HEK293 (cell line): Measurements from ENCODE around the gene ZNF48.

Source experiments
- KLF1 ChIP-seq: fragments of 450-650 bp; formaldehyde crosslinking; IDR thresholded peaks from 2 replicates; pipeline ENCODE4 v1.5.1; 2016; ENCODE audit warnings: missing biosample characterization, missing genetic modification characterization
- MZF1 ChIP-seq: fragments of 450-650 bp; formaldehyde crosslinking; IDR thresholded peaks from 2 replicates; pipeline ENCODE4 v1.5.1; 2017; ENCODE audit warnings: missing biosample characterization, missing genetic modification characterization, borderline replicate concordance
- OSR2 ChIP-seq: fragments of 450-650 bp; formaldehyde crosslinking; IDR thresholded peaks from 2 replicates; pipeline ENCODE4 v1.5.1; 2016; ENCODE audit warnings: missing biosample characterization, missing genetic modification characterization
- SETDB1 ChIP-seq: IDR thresholded peaks from one replicate; pipeline ENCODE4 v1.6.1; 2017; ENCODE audit warnings: mild to moderate bottlenecking, low read length, moderate library complexity, mixed read lengths; ENCODE audit not compliant: insufficient read length
- SP7 ChIP-seq: fragments of 450-650 bp; formaldehyde crosslinking; IDR thresholded peaks from 2 replicates; pipeline ENCODE4 v1.5.1; 2016; ENCODE audit warnings: missing biosample characterization, missing genetic modification characterization
- TCF7L2 ChIP-seq: IDR thresholded peaks from 2 replicates; pipeline ENCODE4 v1.6.1; 2011; ENCODE audit warnings: low read depth, mild to moderate bottlenecking, inconsistent platforms, low read length, moderate library complexity, borderline replicate concordance
- WT1 ChIP-seq: fragments of 450-650 bp; formaldehyde crosslinking; IDR thresholded peaks from 2 replicates; pipeline ENCODE4 v1.5.1; 2016; ENCODE audit warnings: missing biosample characterization, missing genetic modification characterization
- ZBTB44 ChIP-seq: fragments of 450-650 bp; IDR thresholded peaks from 2 replicates; pipeline ENCODE4 v1.5.1; 2018; ENCODE audit warnings: missing biosample characterization, mild to moderate bottlenecking, missing genetic modification characterization
- ZBTB6 ChIP-seq: fragments of 450-650 bp; formaldehyde crosslinking; IDR thresholded peaks from 2 replicates; pipeline ENCODE4 v1.5.1; 2017; ENCODE audit warnings: missing biosample characterization, missing genetic modification characterization
- ZFP37 ChIP-seq: fragments of 450-650 bp; formaldehyde crosslinking; IDR thresholded peaks from 2 replicates; pipeline ENCODE4 v1.5.1; 2016; ENCODE audit warnings: missing biosample characterization, missing genetic modification characterization
- ZNF138 ChIP-seq: fragments of 450-650 bp; formaldehyde crosslinking; IDR thresholded peaks from 2 replicates; pipeline ENCODE4 v1.5.1; 2016; ENCODE audit warnings: missing biosample characterization, missing genetic modification characterization, borderline replicate concordance
- ZNF140 ChIP-seq: fragments of 450-650 bp; formaldehyde crosslinking; IDR thresholded peaks from 2 replicates; pipeline ENCODE4 v1.5.1; 2016; ENCODE audit warnings: missing biosample characterization, missing genetic modification characterization
- ZNF16 ChIP-seq: fragments of 450-650 bp; formaldehyde crosslinking; IDR thresholded peaks from 2 replicates; pipeline ENCODE4 v1.5.1; 2016; ENCODE audit warnings: low read depth, missing biosample characterization, missing genetic modification characterization
- ZNF2 ChIP-seq: fragments of 450-650 bp; formaldehyde crosslinking; IDR thresholded peaks from 2 replicates; pipeline ENCODE4 v1.5.1; 2016; ENCODE audit warnings: missing biosample characterization, missing genetic modification characterization
- ZNF202 ChIP-seq: fragments of 450-650 bp; formaldehyde crosslinking; IDR thresholded peaks from 2 replicates; pipeline ENCODE4 v1.5.1; 2016; ENCODE audit warnings: missing biosample characterization, missing genetic modification characterization, borderline replicate concordance
- ZNF214 ChIP-seq: fragments of 450-650 bp; formaldehyde crosslinking; IDR thresholded peaks from 2 replicates; pipeline ENCODE4 v1.5.1; 2017; ENCODE audit warnings: missing biosample characterization, mild to moderate bottlenecking, missing genetic modification characterization, borderline replicate concordance
- ZNF26 ChIP-seq: fragments of 450-650 bp; formaldehyde crosslinking; IDR thresholded peaks from 2 replicates; pipeline ENCODE4 v1.5.1; 2016; ENCODE audit warnings: missing biosample characterization, missing genetic modification characterization
- ZNF266 ChIP-seq: fragments of 450-650 bp; formaldehyde crosslinking; IDR thresholded peaks from 2 replicates; pipeline ENCODE4 v1.5.1; 2016; ENCODE audit warnings: missing biosample characterization, missing genetic modification characterization, low read depth
- ZNF292 ChIP-seq: fragments of 450-650 bp; formaldehyde crosslinking; IDR thresholded peaks from 2 replicates; pipeline ENCODE4 v1.5.1; 2016; ENCODE audit warnings: low read depth, missing biosample characterization, missing genetic modification characterization, borderline replicate concordance
- ZNF324 ChIP-seq: fragments of 450-650 bp; formaldehyde crosslinking; IDR thresholded peaks from 2 replicates; pipeline ENCODE4 v1.5.1; 2016; ENCODE audit warnings: missing biosample characterization, missing genetic modification characterization
- ZNF335 ChIP-seq: fragments of 450-650 bp; formaldehyde crosslinking; conservative IDR thresholded peaks from 2 replicates; pipeline ENCODE4 v1.5.1; 2016; ENCODE audit warnings: missing biosample characterization, missing genetic modification characterization
- ZNF391 ChIP-seq: fragments of 450-650 bp; formaldehyde crosslinking; IDR thresholded peaks from 2 replicates; pipeline ENCODE4 v1.5.1; 2016; ENCODE audit warnings: low read depth, missing biosample characterization, missing genetic modification characterization, borderline replicate concordance
- ZNF404 ChIP-seq: fragments of 450-650 bp; formaldehyde crosslinking; IDR thresholded peaks from 2 replicates; pipeline ENCODE4 v1.5.1; 2017; ENCODE audit warnings: missing biosample characterization, missing genetic modification characterization
- ZNF529 ChIP-seq: fragments of 450-650 bp; formaldehyde crosslinking; IDR thresholded peaks from 2 replicates; pipeline ENCODE4 v1.5.1; 2017; ENCODE audit warnings: missing genetic modification characterization, missing biosample characterization; ENCODE audit not compliant: insufficient replicate concordance
- ZNF544 ChIP-seq: fragments of 450-650 bp; formaldehyde crosslinking; IDR thresholded peaks from 2 replicates; pipeline ENCODE4 v1.5.0; 2017; ENCODE audit warnings: missing biosample characterization, missing genetic modification characterization
- ZNF596 ChIP-seq: fragments of 450-650 bp; IDR thresholded peaks from 2 replicates; pipeline ENCODE4 v1.5.0; 2018; ENCODE audit warnings: missing biosample characterization, mild to moderate bottlenecking, missing genetic modification characterization, moderate library complexity
- ZNF610 ChIP-seq: fragments of 450-650 bp; formaldehyde crosslinking; IDR thresholded peaks from 2 replicates; pipeline ENCODE4 v1.5.1; 2016; ENCODE audit warnings: missing biosample characterization, missing genetic modification characterization, borderline replicate concordance
- ZNF768 ChIP-seq: fragments of 450-650 bp; formaldehyde crosslinking; IDR thresholded peaks from 2 replicates; pipeline ENCODE4 v1.5.1; 2018; ENCODE audit warnings: missing biosample characterization, mild to moderate bottlenecking, missing genetic modification characterization
- ZNF777 ChIP-seq: fragments of 450-650 bp; formaldehyde crosslinking; IDR thresholded peaks from 2 replicates; pipeline ENCODE4 v1.5.1; 2017; ENCODE audit warnings: missing biosample characterization, missing genetic modification characterization, borderline replicate concordance
- TF ChIP-seq, protein P1 (sequence below): fragments of 450-650 bp; formaldehyde crosslinking; IDR thresholded peaks from 2 replicates; pipeline ENCODE4 v1.5.1; 2016; ENCODE audit warnings: missing biosample characterization, missing genetic modification characterization
- TF ChIP-seq, protein P2 (sequence below): fragments of 450-650 bp; formaldehyde crosslinking; IDR thresholded peaks from 2 replicates; pipeline ENCODE4 v1.5.1; 2016; ENCODE audit warnings: missing biosample characterization, missing genetic modification characterization, borderline replicate concordance

The ZNF48 gene

GRCh38 chr16:30407102-30407803 lies 12.0 kb downstream of the ZNF48 start, which contains the start of gene ZNF771 (continued):
- peak; percentile 85; the same call in 1 of the 2 replicates for TF ChIP-seq ZNF610 (tag by site-specific recombination)
- TF ChIP-seq ZNF777 (tag by site-specific recombination): no peak
- TF ChIP-seq, protein P1, sequence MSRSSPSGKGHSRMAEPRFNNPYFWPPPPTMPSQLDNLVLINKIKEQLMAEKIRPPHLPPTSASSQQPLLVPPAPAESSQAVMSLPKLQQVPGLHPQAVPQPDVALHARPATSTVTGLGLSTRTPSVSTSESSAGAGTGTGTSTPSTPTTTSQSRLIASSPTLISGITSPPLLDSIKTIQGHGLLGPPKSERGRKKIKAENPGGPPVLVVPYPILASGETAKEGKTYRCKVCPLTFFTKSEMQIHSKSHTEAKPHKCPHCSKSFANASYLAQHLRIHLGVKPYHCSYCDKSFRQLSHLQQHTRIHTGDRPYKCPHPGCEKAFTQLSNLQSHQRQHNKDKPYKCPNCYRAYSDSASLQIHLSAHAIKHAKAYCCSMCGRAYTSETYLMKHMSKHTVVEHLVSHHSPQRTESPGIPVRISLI (tag by site-specific recombination): no peak
- no peak for TF ChIP-seq ZNF292
- no peak for TF ChIP-seq ZNF138
- TF ChIP-seq ZNF202 (tag by site-specific recombination): no peak
- peak; percentile 68; the same call in 1 of the 2 replicates for TF ChIP-seq WT1
- peak; percentile 96 for TF ChIP-seq ZNF335 (tag by site-specific recombination)
- TF ChIP-seq ZNF596: peak; percentile 52
- peak; percentile 64; the same call in 1 of the 2 replicates for TF ChIP-seq ZNF2 (tag by site-specific recombination)
- TF ChIP-seq ZNF768: no peak; the same call in 1 of the 2 replicates
- TF ChIP-seq ZNF529 (tag by site-specific recombination): no peak
- peak; percentile 78 for TF ChIP-seq ZNF324 (tag by site-specific recombination)
- TF ChIP-seq ZFP37 (tag by site-specific recombination): no peak
- peak; percentile 90 for TF ChIP-seq SP7 (tag by site-specific recombination)
- no peak for TF ChIP-seq ZNF16 (tag by site-specific recombination)
- no peak; the same call in 1 of the 2 replicates for TF ChIP-seq OSR2 (tag by site-specific recombination)
- TF ChIP-seq, protein P2, sequence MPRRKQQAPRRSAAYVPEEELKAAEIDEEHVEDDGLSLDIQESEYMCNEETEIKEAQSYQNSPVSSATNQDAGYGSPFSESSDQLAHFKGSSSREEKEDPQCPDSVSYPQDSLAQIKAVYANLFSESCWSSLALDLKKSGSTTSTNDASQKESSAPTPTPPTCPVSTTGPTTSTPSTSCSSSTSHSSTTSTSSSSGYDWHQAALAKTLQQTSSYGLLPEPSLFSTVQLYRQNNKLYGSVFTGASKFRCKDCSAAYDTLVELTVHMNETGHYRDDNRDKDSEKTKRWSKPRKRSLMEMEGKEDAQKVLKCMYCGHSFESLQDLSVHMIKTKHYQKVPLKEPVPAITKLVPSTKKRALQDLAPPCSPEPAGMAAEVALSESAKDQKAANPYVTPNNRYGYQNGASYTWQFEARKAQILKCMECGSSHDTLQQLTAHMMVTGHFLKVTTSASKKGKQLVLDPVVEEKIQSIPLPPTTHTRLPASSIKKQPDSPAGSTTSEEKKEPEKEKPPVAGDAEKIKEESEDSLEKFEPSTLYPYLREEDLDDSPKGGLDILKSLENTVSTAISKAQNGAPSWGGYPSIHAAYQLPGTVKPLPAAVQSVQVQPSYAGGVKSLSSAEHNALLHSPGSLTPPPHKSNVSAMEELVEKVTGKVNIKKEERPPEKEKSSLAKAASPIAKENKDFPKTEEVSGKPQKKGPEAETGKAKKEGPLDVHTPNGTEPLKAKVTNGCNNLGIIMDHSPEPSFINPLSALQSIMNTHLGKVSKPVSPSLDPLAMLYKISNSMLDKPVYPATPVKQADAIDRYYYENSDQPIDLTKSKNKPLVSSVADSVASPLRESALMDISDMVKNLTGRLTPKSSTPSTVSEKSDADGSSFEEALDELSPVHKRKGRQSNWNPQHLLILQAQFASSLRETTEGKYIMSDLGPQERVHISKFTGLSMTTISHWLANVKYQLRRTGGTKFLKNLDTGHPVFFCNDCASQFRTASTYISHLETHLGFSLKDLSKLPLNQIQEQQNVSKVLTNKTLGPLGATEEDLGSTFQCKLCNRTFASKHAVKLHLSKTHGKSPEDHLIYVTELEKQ (tag by site-specific recombination): no peak
- peak; percentile 54; the same call in 1 of the 2 replicates for TF ChIP-seq ZBTB44 (tag by site-specific recombination)
- TF ChIP-seq ZNF544 (tag by site-specific recombination): no peak
- no peak for TF ChIP-seq ZNF140 (tag by site-specific recombination)
- no peak for TF ChIP-seq TCF7L2
- no peak for TF ChIP-seq ZNF391
- TF ChIP-seq ZNF214: no peak
- no peak for TF ChIP-seq ZNF26 (tag by site-specific recombination)
- TF ChIP-seq ZBTB6 (tag by site-specific recombination): peak; percentile 35; the same call in 1 of the 2 replicates
- no peak for TF ChIP-seq ZNF266 (tag by site-specific recombination)
- TF ChIP-seq MZF1 (tag by site-specific recombination): peak; percentile 14; the same call in 1 of the 2 replicates
- peak; percentile 95 for TF ChIP-seq KLF1 (tag by site-specific recombination)
- no peak for TF ChIP-seq SETDB1
- no peak for TF ChIP-seq ZNF404
